ENCODE measurements around the gene AQP1.

AQP1 gene

GRCh38 chr7:30898411-30898810 lies 13.2 kb upstream of the AQP1 start:
- Histone ChIP-seq H3K27me3 (replicated peaks; ENCODE audit: control insufficient read depth, insufficient read depth, low read length) (no peaks in the 10 kb centered on the region; the same call in 1 of the 2 replicates), H3K36me3 (ENCODE audit: control insufficient read depth, insufficient read depth, low read length) (no peaks in the 10 kb centered on the region), H3K4me3 (replicated peaks; ENCODE audit: low read depth, low read length) (no peak overlapping the region)
- no peak for DNase-seq (ENCODE audit: extremely low read depth, insufficient read length)
- TF ChIP-seq CTCF (IDR thresholded peaks at IDR 0.05; ENCODE audit: insufficient read depth, low read length, poor library complexity, severe bottlenecking) = no peak

DNA sequence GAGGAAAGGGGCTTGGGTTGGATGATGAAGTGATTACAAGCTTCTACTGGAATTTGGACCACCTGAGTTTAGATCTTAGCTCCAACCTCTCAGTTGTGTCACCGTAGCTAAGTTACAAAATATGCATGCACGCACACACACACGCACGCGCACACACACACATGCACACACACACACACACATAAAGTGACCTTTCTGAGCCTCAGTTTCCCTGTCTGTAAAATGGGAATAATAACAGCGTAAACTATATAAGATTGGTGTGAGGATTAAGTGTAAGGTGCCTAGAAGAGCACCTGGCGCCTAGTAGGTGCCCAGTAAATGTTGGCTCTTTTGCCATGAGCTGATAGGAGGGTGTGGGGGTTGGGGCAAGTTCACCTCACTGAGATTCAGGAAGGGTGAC lies 12.6 kb upstream of the AQP1 start:
- H3K27me3 ChIP-seq (replicated peaks; ENCODE audit: control insufficient read depth, insufficient read depth, low read length) = no peaks in the 10 kb centered on the region; the same call in 1 of the 2 replicates
- H3K36me3 ChIP-seq (ENCODE audit: control insufficient read depth, insufficient read depth, low read length) = no peaks in the 10 kb centered on the region
- no peak for DNase-seq (ENCODE audit: extremely low read depth, insufficient read length)
- H3K4me3 ChIP-seq (replicated peaks; ENCODE audit: low read depth, low read length) = no peak overlapping the region
- TF ChIP-seq CTCF (IDR thresholded peaks at IDR 0.05; ENCODE audit: insufficient read depth, low read length, poor library complexity, severe bottlenecking) = no peak

DNA sequence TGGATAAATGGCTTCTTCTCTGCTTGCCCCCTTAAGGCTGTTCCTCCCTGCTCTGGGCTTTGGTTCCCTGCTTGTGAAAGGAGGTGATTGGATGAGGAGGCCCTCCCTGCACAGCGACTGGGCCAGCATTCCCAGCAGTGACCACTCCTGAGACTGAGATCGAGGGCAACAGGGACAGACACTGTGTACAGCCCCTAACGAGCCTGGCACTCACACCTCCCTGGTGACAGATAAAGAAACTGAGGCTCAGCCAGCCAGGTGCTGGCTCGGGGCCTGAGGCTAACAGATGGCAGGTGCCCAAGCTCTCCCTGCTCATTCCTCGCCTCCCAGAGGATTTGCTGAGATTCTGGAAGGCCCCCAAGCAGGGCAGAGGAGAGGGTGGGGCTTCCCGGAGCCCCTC lies 12.0 kb upstream of the AQP1 start:
- no peak for DNase-seq (ENCODE audit: extremely low read depth, insufficient read length)
- H3K36me3 ChIP-seq (ENCODE audit: control insufficient read depth, insufficient read depth, low read length) = no peaks in the 10 kb centered on the region
- H3K4me3 ChIP-seq (replicated peaks; ENCODE audit: low read depth, low read length) = no peak overlapping the region
- no peak for TF ChIP-seq CTCF (IDR thresholded peaks at IDR 0.05; ENCODE audit: insufficient read depth, low read length, poor library complexity, severe bottlenecking)
- H3K27me3 ChIP-seq (replicated peaks; ENCODE audit: control insufficient read depth, insufficient read depth, low read length) = no peaks in the 10 kb centered on the region; the same call in 1 of the 2 replicates

DNA sequence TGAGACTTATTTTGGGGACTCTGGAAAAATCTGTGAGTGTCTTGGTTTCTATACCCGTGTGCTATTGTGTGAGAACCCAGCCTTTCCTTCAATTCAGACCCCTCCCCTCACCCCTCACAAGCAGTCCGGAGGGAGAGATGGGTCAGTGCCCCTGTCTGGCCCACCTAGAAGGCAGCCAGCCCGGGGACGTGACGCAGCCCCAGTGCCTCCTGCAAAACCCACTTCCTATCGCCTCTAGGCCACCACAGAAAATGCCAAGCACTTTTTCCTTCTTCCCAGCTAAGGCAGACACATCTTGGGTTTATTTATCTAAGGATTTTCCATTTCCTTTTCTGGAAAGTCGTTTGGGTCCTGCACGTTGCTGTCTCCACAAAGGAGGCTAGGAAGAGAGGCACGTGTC lies 11.6 kb upstream of the AQP1 start:
- H3K4me3 ChIP-seq (replicated peaks; ENCODE audit: low read depth, low read length) = no peak overlapping the region
- H3K36me3 ChIP-seq (ENCODE audit: control insufficient read depth, insufficient read depth, low read length) = no peaks in the 10 kb centered on the region
- DNase-seq (ENCODE audit: extremely low read depth, insufficient read length) = no peak
- no peak for TF ChIP-seq CTCF (IDR thresholded peaks at IDR 0.05; ENCODE audit: insufficient read depth, low read length, poor library complexity, severe bottlenecking)
- H3K27me3 ChIP-seq (replicated peaks; ENCODE audit: control insufficient read depth, insufficient read depth, low read length) = no peaks in the 10 kb centered on the region; the same call in 1 of the 2 replicates

DNA sequence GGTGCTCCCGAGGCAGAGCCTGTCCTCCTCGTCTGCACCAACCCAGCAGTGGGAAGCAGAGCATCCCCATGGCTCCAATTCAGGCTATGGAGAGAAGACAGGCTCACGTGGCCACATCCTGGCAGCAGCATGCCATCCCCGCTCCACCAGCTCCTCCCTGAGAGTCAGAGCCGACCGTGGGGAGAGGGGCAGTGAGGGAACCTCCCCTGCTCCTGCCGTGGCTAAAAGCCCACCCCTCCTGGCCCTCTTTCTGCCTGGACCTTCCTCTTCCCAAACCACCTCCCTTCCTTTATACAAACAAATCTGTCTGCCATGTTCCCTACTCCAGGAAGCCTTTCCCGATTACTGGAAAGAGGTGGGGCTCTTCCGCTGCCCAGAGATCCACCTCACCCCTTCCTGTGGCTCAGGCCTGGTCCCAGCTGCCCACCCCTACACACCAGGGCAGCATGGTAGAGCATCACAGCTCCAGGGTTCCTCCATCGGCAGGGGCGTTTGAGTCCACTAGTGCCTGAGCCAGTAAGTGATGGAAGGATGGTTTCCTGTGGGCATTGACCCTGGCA lies 10.8 kb upstream of the AQP1 start:
- TF ChIP-seq CTCF (IDR thresholded peaks at IDR 0.05; ENCODE audit: insufficient read depth, low read length, poor library complexity, severe bottlenecking) = no peak
- DNase-seq (ENCODE audit: extremely low read depth, insufficient read length) = no peak
- Histone ChIP-seq H3K4me3 (replicated peaks; ENCODE audit: low read depth, low read length) (no peak overlapping the region), H3K27me3 (replicated peaks; ENCODE audit: control insufficient read depth, insufficient read depth, low read length) (no peaks in the 10 kb centered on the region), H3K36me3 (ENCODE audit: control insufficient read depth, insufficient read depth, low read length) (no peaks in the 10 kb centered on the region)

DNA sequence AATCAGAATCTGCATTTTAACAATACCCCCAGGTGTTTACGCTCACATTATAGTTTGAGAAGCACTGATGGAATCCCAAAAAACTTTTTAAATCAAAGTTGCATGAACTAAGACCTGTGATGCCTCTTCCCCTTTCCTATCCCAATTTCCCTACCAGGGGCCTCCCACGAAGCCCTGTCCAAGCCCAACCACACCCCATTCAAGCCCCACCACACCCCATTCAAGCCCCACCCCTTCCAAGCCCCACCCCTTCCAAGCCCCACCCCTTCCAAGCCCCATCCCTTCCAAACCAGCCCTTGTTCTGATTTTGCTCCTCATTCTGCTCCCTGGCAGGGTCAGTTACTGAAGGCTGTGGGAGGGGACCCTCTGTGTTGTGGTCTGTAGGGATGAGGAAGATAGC lies 9.8 kb upstream of the AQP1 start:
- H3K4me3 ChIP-seq (replicated peaks; ENCODE audit: low read depth, low read length) = no peak overlapping the region
- DNase-seq (ENCODE audit: extremely low read depth, insufficient read length) = no peak
- no peak for TF ChIP-seq CTCF (IDR thresholded peaks at IDR 0.05; ENCODE audit: insufficient read depth, low read length, poor library complexity, severe bottlenecking)
- no peaks in the 10 kb centered on the region for H3K36me3 ChIP-seq (ENCODE audit: control insufficient read depth, insufficient read depth, low read length)
- no peaks in the 10 kb centered on the region for H3K27me3 ChIP-seq (replicated peaks; ENCODE audit: control insufficient read depth, insufficient read depth, low read length)

All from GM06990 (cell line).